Peyer's patch (tissue), 4 donors: ENCODE results near the gene PTPRR. TPM values are rescaled to one million over a fixed set of nuclear protein-coding genes. Genes with fewer than 3 reads are reported as not detected.
A peak's percentile ranks its signal among the peaks of the same experiment; 100 is the strongest.

Source experiments
- DNase-seq, 3 donors: peaks; one replicate each; pipeline ENCODE4 v3.0.0-alpha.2; 2017 to 2019
- H3K27ac ChIP-seq, 4 donors: fragments of 200-600 bp; sonication (generic); one replicate each; pipeline ENCODE4 v1.5.1; 2016 to 2019
- H3K27me3 ChIP-seq, 2 donors: fragments of 200-600 bp; sonication (generic); one replicate each; pipeline ENCODE4 v1.5.1; 2019
- H3K36me3 ChIP-seq, 3 donors: fragments of 200-600 bp; sonication (generic); one replicate each; pipeline ENCODE4 v1.5.1; 2016 to 2019
- H3K4me1 ChIP-seq, 4 donors: fragments of 200-600 bp; sonication (generic); one replicate each; pipeline ENCODE4 v1.5.1; 2016 to 2019
- H3K4me3 ChIP-seq, 4 donors: fragments of 200-600 bp; sonication (generic); 1 replicate in 3 of 4; 2 replicates in 1 of 4; pipeline ENCODE4 v1.5.1; 2016 to 2019; ENCODE audit warnings: mild to moderate bottlenecking in 1 of 4
- H3K9me3 ChIP-seq, 4 donors: fragments of 200-600 bp; sonication (generic); one replicate each; pipeline ENCODE4 v1.5.1; 2016 to 2019; ENCODE audit warnings: mild to moderate bottlenecking in 1 of 4
- CTCF ChIP-seq, 6 experiments: fragments of 450-650 bp in 4 of 6; fragments of 200-600 bp in 2 of 6; sonication (generic) in 1 of 6; IDR thresholded peaks; one replicate each; pipeline ENCODE4 v1.5.1; 2017 to 2019; ENCODE audit warnings: antibody characterized with exemption in 6 of 6, mild to moderate bottlenecking in 3 of 6, moderate library complexity in 1 of 6
- POLR2A ChIP-seq, 2 donors: fragments of 450-650 bp; IDR thresholded peaks; one replicate each; pipeline ENCODE4 v1.5.1; 2017; ENCODE audit warnings: antibody characterized with exemption in 2 of 2, mild to moderate bottlenecking in 2 of 2, moderate library complexity in 2 of 2
- total RNA-seq, 4 donors: library from RNA; depleted of rRNA; stranded (reverse); fragments of >200 nt; gene quantifications; one replicate each; pipeline ENCODE4 v1.1.0, GENCODE V29; 2016

PTPRR gene
- total RNA-seq, 4 donors from 2014 or later: 17.5 to 30.3 (median 20.2) TPM; not detected in 1

- DNase-seq: no peak
- no peak overlapping the region for H3K27ac ChIP-seq
- no peaks in the 10 kb centered on the region for H3K36me3 ChIP-seq
- no peaks in the 10 kb centered on the region for H3K9me3 ChIP-seq
- H3K4me3 ChIP-seq: no peak overlapping the region
- no peaks in the 10 kb centered on the region for H3K4me1 ChIP-seq
- no peaks in the 10 kb centered on the region for H3K27me3 ChIP-seq
- TF ChIP-seq POLR2A (IDR thresholded peaks at IDR 0.05) (no peak), CTCF (IDR thresholded peaks at IDR 0.05) (no peak)
Measured at GRCh38 chr12:70875628-70876027, 44.9 kb downstream of the PTPRR start.

- Histone ChIP-seq H3K4me3 (no peak overlapping the region), H3K4me1 (peaks cover 0 to 6% (median 0%) of the 10 kb centered on the region in 4 donors), H3K9me3 (no peaks in the 10 kb centered on the region), H3K36me3 (no peaks in the 10 kb centered on the region), H3K27ac (no peak overlapping the region), H3K27me3 (no peaks in the 10 kb centered on the region)
- TF ChIP-seq POLR2A (IDR thresholded peaks at IDR 0.05): no peak
- no peak for TF ChIP-seq CTCF (IDR thresholded peaks at IDR 0.05)
- no peak for DNase-seq
Measured at GRCh38 chr12:70854881-70855568, 65.5 kb downstream of the PTPRR start.

- DNase-seq: no peak
- TF ChIP-seq POLR2A (IDR thresholded peaks at IDR 0.05) (no peak), CTCF (IDR thresholded peaks at IDR 0.05) (no peak)
- peak overlapping the region in 1 of 4 donors; percentile 4 for H3K27ac ChIP-seq
Measured at GRCh38 chr12:70854138-70854537, 66.4 kb downstream of the PTPRR start.

GRCh38 chr12:70853326-70853725 is 67.2 kb downstream of the PTPRR start:
- H3K9me3 ChIP-seq: no peaks in the 10 kb centered on the region
- H3K4me1 ChIP-seq: peaks cover 0 to 6% (median 0%) of the 10 kb centered on the region in 4 donors
- no peaks in the 10 kb centered on the region for H3K27me3 ChIP-seq
- TF ChIP-seq POLR2A (IDR thresholded peaks at IDR 0.05) (no peak), CTCF (IDR thresholded peaks at IDR 0.05) (no peak)
- H3K27ac ChIP-seq: no peak overlapping the region
- H3K4me3 ChIP-seq: no peak overlapping the region
- DNase-seq: peak in 1 of 3 donors; percentile 44
- no peaks in the 10 kb centered on the region for H3K36me3 ChIP-seq

More at GRCh38 chr12:70854138-70854537, 66.4 kb downstream of the PTPRR start:
- Histone ChIP-seq H3K27me3 (no peaks in the 10 kb centered on the region), H3K4me1 (peaks cover 0 to 6% (median 0%) of the 10 kb centered on the region in 4 donors), H3K4me3 (no peak overlapping the region), H3K9me3 (no peaks in the 10 kb centered on the region), H3K36me3 (no peaks in the 10 kb centered on the region)

GRCh38 chr12:70852416-70853150 is 68.0 kb downstream of the PTPRR start:
- Histone ChIP-seq H3K36me3 (no peaks in the 10 kb centered on the region), H3K4me1 (peaks cover 0 to 6% (median 0%) of the 10 kb centered on the region in 4 donors), H3K27ac (no peak overlapping the region), H3K4me3 (no peak overlapping the region), H3K27me3 (no peaks in the 10 kb centered on the region), H3K9me3 (no peaks in the 10 kb centered on the region)
- no peak for TF ChIP-seq CTCF (IDR thresholded peaks at IDR 0.05)
- TF ChIP-seq POLR2A (IDR thresholded peaks at IDR 0.05): no peak
- DNase-seq: no peak
